ENCODE results near the gene CYTH3. TPM values are rescaled to one million over a fixed set of nuclear protein-coding genes. Genes with fewer than 3 reads are reported as not detected.
A peak's percentile ranks its signal among the peaks of the same experiment; 100 is the strongest.

The CYTH3 gene
- polyA plus RNA-seq, 2 donors: 5.7 to 7.2 TPM

- no peaks in the 10 kb centered on the region for H3K27me3 ChIP-seq (ENCODE audit: control insufficient read depth in 1 of 2, insufficient read depth in 2 of 2, low read length in 2 of 2)
- 76 to 87% methylated on average over 6 of the region's 6 CpGs for WGBS, 2 donors
- H3K4me3 ChIP-seq (ENCODE audit: low read depth in 1 of 2, low read length in 2 of 2): no peak overlapping the region
- no peaks in the 10 kb centered on the region for H3K9me3 ChIP-seq (ENCODE audit: control insufficient read depth in 2 of 2, insufficient read depth in 1 of 2, low read depth in 1 of 2, low read length in 1 of 2)
- no peaks in the 10 kb centered on the region for H3K36me3 ChIP-seq (ENCODE audit: control insufficient read depth in 2 of 2, insufficient read depth in 2 of 2, low read length in 1 of 2)
- H3K4me1 ChIP-seq (ENCODE audit: control insufficient read depth in 2 of 2, insufficient read depth in 2 of 2, low read length in 1 of 2): peaks cover 0 to 8% of the 10 kb centered on the region in 2 donors
- no peak overlapping the region for H3K27ac ChIP-seq (ENCODE audit: low read depth in 2 of 2, low read length in 1 of 2)
Measured at GRCh38 chr7:6273380-6273837, 985 bp upstream of the CYTH3 start.

- H3K27ac ChIP-seq (ENCODE audit: low read depth in 2 of 2, low read length in 1 of 2): peak overlapping the region; percentile 45 to 68
- H3K4me3 ChIP-seq (ENCODE audit: low read depth in 1 of 2, low read length in 2 of 2): peak overlapping the region; percentile 71 to 82
- no peaks in the 10 kb centered on the region for H3K27me3 ChIP-seq (ENCODE audit: control insufficient read depth in 1 of 2, insufficient read depth in 2 of 2, low read length in 2 of 2)
- WGBS, 2 donors: 1% methylated on average over 68 to 74 of the region's 74 CpGs
- no peaks in the 10 kb centered on the region for H3K9me3 ChIP-seq (ENCODE audit: control insufficient read depth in 2 of 2, insufficient read depth in 1 of 2, low read depth in 1 of 2, low read length in 1 of 2)
- no peaks in the 10 kb centered on the region for H3K36me3 ChIP-seq (ENCODE audit: control insufficient read depth in 2 of 2, insufficient read depth in 2 of 2, low read length in 1 of 2)
- H3K4me1 ChIP-seq (ENCODE audit: control insufficient read depth in 2 of 2, insufficient read depth in 2 of 2, low read length in 1 of 2): peaks cover 0 to 8% of the 10 kb centered on the region in 2 donors
Measured at GRCh38 chr7:6271694-6272440, 557 bp downstream of the CYTH3 start.

GRCh38 chr7:6271060-6271658, 1.3 kb downstream of the CYTH3 start:
- H3K36me3 ChIP-seq (ENCODE audit: control insufficient read depth in 2 of 2, insufficient read depth in 2 of 2, low read length in 1 of 2): no peaks in the 10 kb centered on the region
- H3K9me3 ChIP-seq (ENCODE audit: control insufficient read depth in 2 of 2, insufficient read depth in 1 of 2, low read depth in 1 of 2, low read length in 1 of 2): no peaks in the 10 kb centered on the region
- peak overlapping the region; percentile 15 to 47 for H3K27ac ChIP-seq (ENCODE audit: low read depth in 2 of 2, low read length in 1 of 2)
- H3K27me3 ChIP-seq (ENCODE audit: control insufficient read depth in 1 of 2, insufficient read depth in 2 of 2, low read length in 2 of 2): no peaks in the 10 kb centered on the region
- peaks cover 0 to 8% of the 10 kb centered on the region in 2 donors for H3K4me1 ChIP-seq (ENCODE audit: control insufficient read depth in 2 of 2, insufficient read depth in 2 of 2, low read length in 1 of 2)
- 1 to 3% methylated on average over 16 of the region's 16 CpGs for WGBS, 2 donors
- peak overlapping the region; percentile 71 to 82 for H3K4me3 ChIP-seq (ENCODE audit: low read depth in 1 of 2, low read length in 2 of 2)

GRCh38 chr7:6269527-6269926, 2.9 kb downstream of the CYTH3 start:
- Histone ChIP-seq H3K36me3 (ENCODE audit: control insufficient read depth in 2 of 2, insufficient read depth in 2 of 2, low read length in 1 of 2) (no peaks in the 10 kb centered on the region), H3K27ac (ENCODE audit: low read depth in 2 of 2, low read length in 1 of 2) (no peak overlapping the region), H3K27me3 (ENCODE audit: control insufficient read depth in 1 of 2, insufficient read depth in 2 of 2, low read length in 2 of 2) (no peaks in the 10 kb centered on the region), H3K4me3 (ENCODE audit: low read depth in 1 of 2, low read length in 2 of 2) (no peak overlapping the region), H3K9me3 (ENCODE audit: control insufficient read depth in 2 of 2, insufficient read depth in 1 of 2, low read depth in 1 of 2, low read length in 1 of 2) (no peaks in the 10 kb centered on the region), H3K4me1 (ENCODE audit: control insufficient read depth in 2 of 2, insufficient read depth in 2 of 2, low read length in 1 of 2) (peaks cover 0 to 8% of the 10 kb centered on the region in 2 donors)
- WGBS, 2 donors: 61 to 76% methylated on average over 4 of the region's 4 CpGs

- Histone ChIP-seq H3K36me3 (ENCODE audit: control insufficient read depth in 2 of 2, insufficient read depth in 2 of 2, low read length in 1 of 2) (no peaks in the 10 kb centered on the region), H3K4me3 (ENCODE audit: low read depth in 1 of 2, low read length in 2 of 2) (no peak overlapping the region), H3K27me3 (ENCODE audit: control insufficient read depth in 1 of 2, insufficient read depth in 2 of 2, low read length in 2 of 2) (no peaks in the 10 kb centered on the region), H3K9me3 (ENCODE audit: control insufficient read depth in 2 of 2, insufficient read depth in 1 of 2, low read depth in 1 of 2, low read length in 1 of 2) (no peaks in the 10 kb centered on the region), H3K27ac (ENCODE audit: low read depth in 2 of 2, low read length in 1 of 2) (no peak overlapping the region), H3K4me1 (ENCODE audit: control insufficient read depth in 2 of 2, insufficient read depth in 2 of 2, low read length in 1 of 2) (peaks cover 0 to 8% of the 10 kb centered on the region in 2 donors)
- WGBS, 2 donors: 61 to 65% methylated on average over 5 of the region's 5 CpGs
Measured at GRCh38 chr7:6268907-6269306, 3.5 kb downstream of the CYTH3 start.

GRCh38 chr7:6268023-6268900, 4.2 kb downstream of the CYTH3 start:
- Histone ChIP-seq H3K27ac (ENCODE audit: low read depth in 2 of 2, low read length in 1 of 2) (no peak overlapping the region), H3K36me3 (ENCODE audit: control insufficient read depth in 2 of 2, insufficient read depth in 2 of 2, low read length in 1 of 2) (no peaks in the 10 kb centered on the region), H3K4me3 (ENCODE audit: low read depth in 1 of 2, low read length in 2 of 2) (no peak overlapping the region), H3K4me1 (ENCODE audit: control insufficient read depth in 2 of 2, insufficient read depth in 2 of 2, low read length in 1 of 2) (peaks cover 0 to 8% of the 10 kb centered on the region in 2 donors), H3K9me3 (ENCODE audit: control insufficient read depth in 2 of 2, insufficient read depth in 1 of 2, low read depth in 1 of 2, low read length in 1 of 2) (no peaks in the 10 kb centered on the region), H3K27me3 (ENCODE audit: control insufficient read depth in 1 of 2, insufficient read depth in 2 of 2, low read length in 2 of 2) (no peaks in the 10 kb centered on the region)
- 78 to 95% methylated on average over 18 of the region's 18 CpGs for WGBS, 2 donors

- peaks cover 0 to 4% of the 10 kb centered on the region in 2 donors for H3K4me1 ChIP-seq (ENCODE audit: control insufficient read depth in 2 of 2, insufficient read depth in 2 of 2, low read length in 1 of 2)
- no peaks in the 10 kb centered on the region for H3K9me3 ChIP-seq (ENCODE audit: control insufficient read depth in 2 of 2, insufficient read depth in 1 of 2, low read depth in 1 of 2, low read length in 1 of 2)
- 83 to 89% methylated on average over 7 of the region's 7 CpGs for WGBS, 2 donors
- no peaks in the 10 kb centered on the region for H3K27me3 ChIP-seq (ENCODE audit: control insufficient read depth in 1 of 2, insufficient read depth in 2 of 2, low read length in 2 of 2)
- no peak overlapping the region for H3K4me3 ChIP-seq (ENCODE audit: low read depth in 1 of 2, low read length in 2 of 2)
- H3K36me3 ChIP-seq (ENCODE audit: control insufficient read depth in 2 of 2, insufficient read depth in 2 of 2, low read length in 1 of 2): no peaks in the 10 kb centered on the region
- H3K27ac ChIP-seq (ENCODE audit: low read depth in 2 of 2, low read length in 1 of 2): no peak overlapping the region
Measured at GRCh38 chr7:6266699-6267098, 5.7 kb downstream of the CYTH3 start.

- no peaks in the 10 kb centered on the region for H3K9me3 ChIP-seq (ENCODE audit: control insufficient read depth in 2 of 2, insufficient read depth in 1 of 2, low read depth in 1 of 2, low read length in 1 of 2)
- H3K4me1 ChIP-seq (ENCODE audit: control insufficient read depth in 2 of 2, insufficient read depth in 2 of 2, low read length in 1 of 2): peaks cover 0 to 2% of the 10 kb centered on the region in 2 donors
- no peaks in the 10 kb centered on the region for H3K27me3 ChIP-seq (ENCODE audit: control insufficient read depth in 1 of 2, insufficient read depth in 2 of 2, low read length in 2 of 2)
- no peak overlapping the region for H3K27ac ChIP-seq (ENCODE audit: low read depth in 2 of 2, low read length in 1 of 2)
- no peaks in the 10 kb centered on the region for H3K36me3 ChIP-seq (ENCODE audit: control insufficient read depth in 2 of 2, insufficient read depth in 2 of 2, low read length in 1 of 2)
- H3K4me3 ChIP-seq (ENCODE audit: low read depth in 1 of 2, low read length in 2 of 2): no peak overlapping the region
Measured at GRCh38 chr7:6262221-6262620, 10.2 kb downstream of the CYTH3 start.

GRCh38 chr7:6261699-6262098, 10.7 kb downstream of the CYTH3 start:
- H3K36me3 ChIP-seq (ENCODE audit: control insufficient read depth in 2 of 2, insufficient read depth in 2 of 2, low read length in 1 of 2): no peaks in the 10 kb centered on the region
- H3K4me3 ChIP-seq (ENCODE audit: low read depth in 1 of 2, low read length in 2 of 2): no peak overlapping the region
- peaks cover 0 to 2% of the 10 kb centered on the region in 2 donors for H3K4me1 ChIP-seq (ENCODE audit: control insufficient read depth in 2 of 2, insufficient read depth in 2 of 2, low read length in 1 of 2)
- no peaks in the 10 kb centered on the region for H3K27me3 ChIP-seq (ENCODE audit: control insufficient read depth in 1 of 2, insufficient read depth in 2 of 2, low read length in 2 of 2)
- H3K9me3 ChIP-seq (ENCODE audit: control insufficient read depth in 2 of 2, insufficient read depth in 1 of 2, low read depth in 1 of 2, low read length in 1 of 2): no peaks in the 10 kb centered on the region
- H3K27ac ChIP-seq (ENCODE audit: low read depth in 2 of 2, low read length in 1 of 2): no peak overlapping the region
- WGBS, 2 donors: 74 to 84% methylated on average over 2 of the region's 2 CpGs
